HG02759 (cell line): Measurements from ENCODE around the gene COL6A3.
"Not testable (repeated sequence)": the region's sequence is repeated elsewhere in the genome, so short reads cannot be mapped to it uniquely, and the experiment has no call there.

Source experiments
- ATAC-seq: cut with Tn5 transposase; IDR thresholded peaks from one replicate; pipeline ENCODE4 v1.9.1; 2021; ENCODE audit warnings: mild to moderate bottlenecking, moderate library complexity; ENCODE audit not compliant: unreplicated experiment

Gene COL6A3

GRCh38 chr2:237321746-237322145 is 92.2 kb downstream of the COL6A3 start:
- no peak for ATAC-seq

- ATAC-seq: no peak
These were observed 93.0 kb downstream of the COL6A3 start for GRCh38 chr2:237320801-237321560.

DNA sequence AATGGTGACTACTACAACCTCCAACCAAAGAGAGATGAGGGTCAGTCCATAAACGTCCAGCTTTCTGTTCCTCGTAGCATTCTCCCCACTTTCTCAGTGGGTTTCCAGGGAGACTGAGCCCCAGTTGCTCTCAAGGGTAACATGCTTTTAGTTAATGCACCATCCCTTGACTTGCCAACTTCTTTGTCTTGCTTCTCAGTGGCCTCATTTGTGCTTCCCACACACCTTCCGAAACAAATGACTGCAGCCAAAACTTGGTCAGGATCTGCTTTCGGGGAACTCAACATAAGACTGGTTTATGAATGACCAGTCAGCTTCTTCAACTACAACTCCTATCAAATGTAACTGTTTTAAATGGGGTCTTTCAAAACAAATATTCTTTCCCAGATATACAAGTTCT is 94.1 kb downstream of the COL6A3 start:
- ATAC-seq: no peak

GRCh38 chr2:237319086-237319820 is 94.7 kb downstream of the COL6A3 start:
- no peak for ATAC-seq

DNA sequence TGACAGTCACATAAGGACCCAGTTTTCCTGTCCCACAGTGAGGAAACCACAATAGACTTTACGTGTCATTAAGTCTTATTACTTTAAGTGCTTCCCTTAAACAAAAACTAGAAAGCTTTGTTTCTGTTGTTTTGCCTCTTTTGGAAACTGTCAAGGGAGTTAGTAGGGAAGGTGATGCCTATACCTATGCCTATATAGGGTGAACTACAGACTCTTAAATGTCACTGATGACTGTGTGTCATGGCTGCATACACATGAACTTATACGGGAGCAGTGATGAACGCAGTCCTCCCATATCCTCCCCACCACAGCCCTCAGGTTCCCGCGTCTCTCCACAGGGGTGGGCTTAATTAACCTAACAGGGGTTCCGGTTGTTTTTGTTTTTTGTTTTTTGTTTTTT is 97.6 kb downstream of the COL6A3 start:
- no peak for ATAC-seq

- no peak for ATAC-seq
These were observed 98.1 kb downstream of the COL6A3 start for GRCh38 chr2:237315829-237316225.

DNA sequence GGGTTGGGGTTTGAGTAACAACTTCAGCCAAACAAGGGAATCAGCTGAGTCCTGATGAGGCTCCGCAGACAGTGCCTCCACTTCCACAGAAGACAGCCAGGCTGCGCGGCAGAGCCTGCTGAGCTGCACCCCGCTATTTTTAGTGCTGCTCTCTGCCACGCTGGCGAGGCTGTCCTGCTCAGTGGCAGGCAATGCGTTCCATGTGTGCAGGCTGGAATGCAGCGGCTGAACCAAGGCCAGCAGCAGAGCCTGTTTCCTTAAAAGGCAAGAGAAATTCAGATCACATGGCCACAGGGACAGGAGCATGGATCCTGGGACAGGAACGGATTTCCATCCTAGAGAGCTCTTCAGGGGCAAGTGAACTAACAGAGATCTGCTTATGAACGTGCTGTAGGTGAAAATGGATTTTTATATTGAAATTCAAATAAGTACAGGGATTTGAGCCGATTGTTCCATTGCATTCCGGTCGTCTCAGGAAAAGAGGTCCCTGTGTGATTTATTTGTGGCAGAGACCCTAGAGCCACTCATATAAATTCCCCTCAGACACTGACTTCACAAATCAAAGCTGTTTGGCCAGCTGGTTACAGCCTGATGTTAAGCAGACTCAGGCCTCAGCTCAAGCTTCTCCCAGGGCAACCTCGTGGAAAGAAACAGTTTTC is 98.7 kb downstream of the COL6A3 start:
- no peak for ATAC-seq

DNA sequence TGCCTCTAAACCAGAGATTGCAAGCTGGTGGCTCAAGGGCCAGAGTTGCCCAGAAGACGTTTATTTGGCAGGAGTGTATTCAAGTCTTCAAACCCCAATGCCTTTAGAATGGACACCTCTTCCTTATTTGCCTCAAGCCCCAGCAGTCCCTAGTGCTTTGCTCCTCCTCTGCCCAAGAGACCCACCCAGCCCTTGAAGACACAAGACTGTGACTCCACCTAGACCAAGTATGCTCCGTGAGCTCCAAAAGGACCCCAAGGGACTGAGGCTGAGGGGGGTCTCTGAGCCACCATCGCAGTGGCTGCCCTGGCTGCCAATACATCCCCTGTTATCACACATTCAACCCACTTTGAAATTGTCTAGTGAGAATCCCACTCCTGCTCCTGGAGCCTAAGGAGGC is 99.3 kb downstream of the COL6A3 start:
- ATAC-seq: no peak

DNA sequence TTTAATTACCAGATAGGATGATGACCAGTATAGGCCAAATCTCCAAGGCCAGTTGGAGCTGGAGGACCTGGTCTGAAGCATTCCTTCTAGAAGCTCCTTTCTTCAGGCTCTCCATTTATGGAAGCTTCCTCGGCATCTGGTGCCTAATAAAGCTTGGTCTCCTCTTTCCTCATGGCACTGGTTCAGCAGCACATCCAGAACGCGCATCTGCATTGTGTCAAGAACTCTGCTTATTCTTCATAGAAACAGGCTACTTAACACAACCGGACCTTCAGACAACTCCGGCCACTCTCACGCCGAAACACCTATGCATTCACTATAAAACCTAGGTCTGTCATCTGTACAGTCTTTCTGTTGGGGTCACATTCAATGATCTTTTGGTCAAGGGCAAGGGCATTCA is 99.8 kb downstream of the COL6A3 start:
- ATAC-seq: no peak

- no peak for ATAC-seq
These were observed 101.8 kb downstream of the COL6A3 start for GRCh38 chr2:237312021-237312755.

- no peak for ATAC-seq
These were observed 103.3 kb downstream of the COL6A3 start for GRCh38 chr2:237310515-237311114.

DNA sequence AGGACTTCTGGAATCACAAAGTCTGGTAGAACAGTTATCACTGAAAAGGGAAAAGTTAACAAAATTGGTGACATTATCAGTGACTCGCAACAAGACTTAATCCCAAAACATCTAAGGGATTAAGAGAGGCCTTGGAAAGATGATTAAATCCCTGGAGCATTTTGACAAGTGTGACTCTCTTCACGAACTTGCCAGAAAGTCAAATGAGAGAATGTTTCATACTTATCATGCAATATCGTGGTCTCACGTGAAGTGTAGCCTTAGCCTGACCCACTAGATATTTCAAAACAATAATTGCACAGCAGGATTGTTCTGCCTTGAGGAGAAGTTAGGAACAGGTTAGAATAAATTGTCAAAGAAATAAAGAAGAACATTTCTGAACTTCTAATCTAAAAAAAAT is 104.5 kb downstream of the COL6A3 start:
- ATAC-seq: no peak

DNA sequence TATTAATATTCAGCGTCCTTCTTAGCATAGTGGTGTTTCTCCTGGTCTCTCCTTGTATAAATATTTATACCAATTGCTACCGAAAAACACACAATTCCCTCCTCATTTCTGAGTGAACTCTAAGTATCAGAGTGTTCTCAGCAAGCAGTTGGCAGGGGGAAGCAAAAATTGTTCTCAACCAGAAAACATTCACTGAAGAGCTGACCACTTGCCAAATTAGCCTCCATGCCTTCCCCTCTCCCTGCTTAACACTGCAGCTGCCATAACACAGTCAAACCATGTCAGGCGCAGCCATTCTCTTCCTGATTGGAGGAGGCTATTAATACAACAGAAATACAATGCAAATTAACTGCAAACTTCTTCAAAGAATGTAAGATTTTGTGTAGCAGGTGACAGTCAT is 105.0 kb downstream of the COL6A3 start:
- ATAC-seq: no peak

DNA sequence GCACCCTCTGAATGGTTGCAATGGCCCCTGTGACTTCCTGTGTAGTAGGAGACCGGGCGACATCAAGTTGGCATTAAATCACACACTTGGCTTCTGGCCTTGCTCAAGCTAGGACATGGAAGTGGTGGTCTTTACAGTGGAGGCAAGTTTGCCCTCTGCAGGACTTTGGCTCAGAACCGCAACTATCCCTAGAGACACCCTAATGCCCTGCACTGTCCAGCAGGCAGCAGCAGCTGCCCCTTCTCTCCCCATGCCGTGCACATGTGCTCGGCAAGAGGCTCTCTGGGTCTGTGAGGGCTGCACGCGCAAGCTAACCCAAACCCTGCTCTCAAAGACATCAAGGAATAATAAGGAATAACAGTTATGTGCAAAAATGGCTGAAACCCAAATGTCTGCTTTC is 106.5 kb downstream of the COL6A3 start:
- ATAC-seq: no peak

GRCh38 chr2:237306787-237307170 is 107.2 kb downstream of the COL6A3 start:
- no peak for ATAC-seq

- ATAC-seq: no peak
These were observed 107.7 kb downstream of the COL6A3 start for GRCh38 chr2:237306083-237306786.

GRCh38 chr2:237305579-237305978 is 108.4 kb downstream of the COL6A3 start:
- no peak for ATAC-seq

DNA sequence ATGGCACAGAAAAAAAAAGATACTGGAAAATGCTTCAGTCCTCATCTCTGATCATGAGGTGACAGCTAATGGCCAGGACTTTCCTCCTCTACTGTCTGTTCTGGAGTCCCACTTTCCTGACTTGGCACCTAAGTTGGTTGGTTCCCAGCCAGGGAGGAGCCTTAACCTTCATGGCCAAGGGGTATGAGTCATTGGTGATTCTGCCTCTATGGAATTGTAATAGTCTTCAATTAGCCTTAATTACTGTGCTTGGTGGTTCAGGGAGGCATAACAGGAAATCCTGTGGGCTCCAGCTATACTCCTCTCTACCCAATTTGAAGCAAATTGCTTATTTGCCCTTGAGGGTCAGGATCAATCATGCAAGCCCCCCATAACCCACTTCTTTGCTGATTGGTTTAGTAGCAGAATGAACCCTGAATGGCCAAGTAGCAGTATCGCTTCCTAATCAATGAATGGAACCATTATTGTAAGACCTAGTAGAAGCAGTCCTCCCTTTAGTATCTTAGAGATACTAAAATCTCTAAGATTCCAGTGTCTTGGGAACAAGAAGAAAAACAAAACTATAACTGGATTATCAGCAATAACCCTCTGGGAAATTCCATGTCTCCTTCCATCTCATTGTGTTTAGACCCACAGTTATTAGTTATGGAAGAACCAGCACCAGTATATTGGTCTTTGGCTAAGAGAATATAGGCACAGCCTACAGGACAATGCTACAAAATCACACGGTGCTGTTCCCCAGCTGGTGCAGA is 109.0 kb downstream of the COL6A3 start:
- no peak for ATAC-seq

- not testable (repeated sequence) for ATAC-seq
These were observed 110.7 kb downstream of the COL6A3 start for GRCh38 chr2:237303244-237303643.

- ATAC-seq: no peak
These were observed 112.4 kb downstream of the COL6A3 start for GRCh38 chr2:237301595-237301994.
